ENCODE results near the gene TIMM50. TPM values are rescaled to one million over a fixed set of nuclear protein-coding genes. Genes with fewer than 3 reads are reported as not detected.

The TIMM50 gene
- total and polyA plus RNA-seq, 4 donors: 24.3 to 39.9 (median 30.5) TPM

DNA sequence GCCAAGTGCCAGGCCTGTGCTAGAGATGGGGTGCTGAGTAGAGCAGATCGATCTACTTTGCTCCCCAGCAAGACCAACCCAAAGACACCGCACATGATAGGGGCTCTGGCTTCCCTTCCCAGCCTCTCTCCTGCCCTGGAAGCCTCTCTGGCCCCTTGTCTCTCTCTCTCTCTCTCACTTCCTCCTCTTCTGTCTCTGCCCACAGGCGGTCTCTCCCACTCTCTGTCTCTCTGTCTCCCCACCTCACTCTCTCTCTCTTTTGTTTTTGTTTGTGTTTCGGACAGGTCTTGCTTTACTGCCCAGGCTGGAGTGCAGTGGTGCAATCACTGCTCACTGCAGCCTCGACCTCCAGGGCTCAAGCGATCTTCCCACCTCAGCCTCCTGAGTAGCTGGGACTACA is 35.6 kb downstream of the TIMM50 start (continued):
- TF ChIP-seq, protein P1, sequence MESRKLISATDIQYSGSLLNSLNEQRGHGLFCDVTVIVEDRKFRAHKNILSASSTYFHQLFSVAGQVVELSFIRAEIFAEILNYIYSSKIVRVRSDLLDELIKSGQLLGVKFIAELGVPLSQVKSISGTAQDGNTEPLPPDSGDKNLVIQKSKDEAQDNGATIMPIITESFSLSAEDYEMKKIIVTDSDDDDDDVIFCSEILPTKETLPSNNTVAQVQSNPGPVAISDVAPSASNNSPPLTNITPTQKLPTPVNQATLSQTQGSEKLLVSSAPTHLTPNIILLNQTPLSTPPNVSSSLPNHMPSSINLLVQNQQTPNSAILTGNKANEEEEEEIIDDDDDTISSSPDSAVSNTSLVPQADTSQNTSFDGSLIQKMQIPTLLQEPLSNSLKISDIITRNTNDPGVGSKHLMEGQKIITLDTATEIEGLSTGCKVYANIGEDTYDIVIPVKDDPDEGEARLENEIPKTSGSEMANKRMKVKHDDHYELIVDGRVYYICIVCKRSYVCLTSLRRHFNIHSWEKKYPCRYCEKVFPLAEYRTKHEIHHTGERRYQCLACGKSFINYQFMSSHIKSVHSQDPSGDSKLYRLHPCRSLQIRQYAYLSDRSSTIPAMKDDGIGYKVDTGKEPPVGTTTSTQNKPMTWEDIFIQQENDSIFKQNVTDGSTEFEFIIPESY (IDR thresholded peaks at IDR 0.05): no peak

DNA sequence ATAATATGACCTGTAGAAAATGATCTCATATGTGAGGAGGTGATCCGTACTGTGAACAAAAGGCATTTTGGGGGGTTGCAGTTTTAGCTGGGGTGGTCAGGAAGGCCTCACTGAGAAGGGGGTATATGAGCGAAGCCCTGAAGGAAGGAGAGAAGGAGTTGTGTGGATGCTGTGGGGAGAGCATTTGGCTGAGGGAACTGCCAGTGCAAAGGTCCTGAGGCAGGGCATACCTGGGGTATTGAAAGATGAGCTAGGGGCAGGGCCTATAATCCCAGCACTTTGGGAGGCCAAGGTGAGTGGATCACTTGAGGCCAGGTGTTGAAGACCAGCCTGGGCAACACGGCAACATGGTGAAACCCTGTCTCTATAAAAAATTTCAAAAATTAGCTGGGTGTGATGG is 36.8 kb downstream of the TIMM50 start:
- H3K36me3 ChIP-seq (ENCODE audit: control insufficient read depth in 4 of 4, insufficient read depth in 3 of 4, low read depth in 1 of 4, low read length in 3 of 4): no peaks in the 10 kb centered on the region
- H3K9me3 ChIP-seq (ENCODE audit: control insufficient read depth in 4 of 4, low read length in 3 of 4): peaks cover 0 to 2% (median 0%) of the 10 kb centered on the region in 4 donors
- no peak overlapping the region for H3K9ac ChIP-seq (ENCODE audit: low read depth in 1 of 2, low read length in 2 of 2)
- no peak overlapping the region for H3K27ac ChIP-seq (ENCODE audit: low read depth in 1 of 2, low read length in 2 of 2)
- H3K4me3 ChIP-seq (ENCODE audit: low read depth in 1 of 3, low read length in 3 of 3): no peak overlapping the region
- H3K27me3 ChIP-seq (ENCODE audit: control insufficient read depth in 4 of 4, insufficient read depth in 4 of 4, low read length in 3 of 4): peaks cover 0 to 15% (median 9%) of the 10 kb centered on the region in 4 donors
- 73% methylated on average over 3 of the region's 3 CpGs for WGBS
- H3K4me1 ChIP-seq (ENCODE audit: control insufficient read depth in 4 of 4, insufficient read depth in 4 of 4, low read length in 3 of 4): peaks cover 5 to 12% (median 7%) of the 10 kb centered on the region in 4 donors
- DNase-seq (ENCODE audit: low spot score): no peak
- TF ChIP-seq FOXA1 (IDR thresholded peaks at IDR 0.05) (no peak), RAD21 (IDR thresholded peaks at IDR 0.05) (no peak), EGR1 (IDR thresholded peaks at IDR 0.05; ENCODE audit: low read depth in 2 of 2) (no peak), HNF4A (conservative IDR thresholded peaks at IDR 0.05) (no peak), RXRA (IDR thresholded peaks at IDR 0.05) (no peak), NR2F2 (IDR thresholded peaks at IDR 0.05) (no peak), HNF4G (IDR thresholded peaks at IDR 0.05) (no peak)
- TF ChIP-seq, protein P2, sequence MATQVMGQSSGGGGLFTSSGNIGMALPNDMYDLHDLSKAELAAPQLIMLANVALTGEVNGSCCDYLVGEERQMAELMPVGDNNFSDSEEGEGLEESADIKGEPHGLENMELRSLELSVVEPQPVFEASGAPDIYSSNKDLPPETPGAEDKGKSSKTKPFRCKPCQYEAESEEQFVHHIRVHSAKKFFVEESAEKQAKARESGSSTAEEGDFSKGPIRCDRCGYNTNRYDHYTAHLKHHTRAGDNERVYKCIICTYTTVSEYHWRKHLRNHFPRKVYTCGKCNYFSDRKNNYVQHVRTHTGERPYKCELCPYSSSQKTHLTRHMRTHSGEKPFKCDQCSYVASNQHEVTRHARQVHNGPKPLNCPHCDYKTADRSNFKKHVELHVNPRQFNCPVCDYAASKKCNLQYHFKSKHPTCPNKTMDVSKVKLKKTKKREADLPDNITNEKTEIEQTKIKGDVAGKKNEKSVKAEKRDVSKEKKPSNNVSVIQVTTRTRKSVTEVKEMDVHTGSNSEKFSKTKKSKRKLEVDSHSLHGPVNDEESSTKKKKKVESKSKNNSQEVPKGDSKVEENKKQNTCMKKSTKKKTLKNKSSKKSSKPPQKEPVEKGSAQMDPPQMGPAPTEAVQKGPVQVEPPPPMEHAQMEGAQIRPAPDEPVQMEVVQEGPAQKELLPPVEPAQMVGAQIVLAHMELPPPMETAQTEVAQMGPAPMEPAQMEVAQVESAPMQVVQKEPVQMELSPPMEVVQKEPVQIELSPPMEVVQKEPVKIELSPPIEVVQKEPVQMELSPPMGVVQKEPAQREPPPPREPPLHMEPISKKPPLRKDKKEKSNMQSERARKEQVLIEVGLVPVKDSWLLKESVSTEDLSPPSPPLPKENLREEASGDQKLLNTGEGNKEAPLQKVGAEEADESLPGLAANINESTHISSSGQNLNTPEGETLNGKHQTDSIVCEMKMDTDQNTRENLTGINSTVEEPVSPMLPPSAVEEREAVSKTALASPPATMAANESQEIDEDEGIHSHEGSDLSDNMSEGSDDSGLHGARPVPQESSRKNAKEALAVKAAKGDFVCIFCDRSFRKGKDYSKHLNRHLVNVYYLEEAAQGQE (IDR thresholded peaks at IDR 0.05): no peak
- TF ChIP-seq, protein P3, sequence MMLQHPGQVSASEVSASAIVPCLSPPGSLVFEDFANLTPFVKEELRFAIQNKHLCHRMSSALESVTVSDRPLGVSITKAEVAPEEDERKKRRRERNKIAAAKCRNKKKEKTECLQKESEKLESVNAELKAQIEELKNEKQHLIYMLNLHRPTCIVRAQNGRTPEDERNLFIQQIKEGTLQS (IDR thresholded peaks at IDR 0.05): no peak

DNA sequence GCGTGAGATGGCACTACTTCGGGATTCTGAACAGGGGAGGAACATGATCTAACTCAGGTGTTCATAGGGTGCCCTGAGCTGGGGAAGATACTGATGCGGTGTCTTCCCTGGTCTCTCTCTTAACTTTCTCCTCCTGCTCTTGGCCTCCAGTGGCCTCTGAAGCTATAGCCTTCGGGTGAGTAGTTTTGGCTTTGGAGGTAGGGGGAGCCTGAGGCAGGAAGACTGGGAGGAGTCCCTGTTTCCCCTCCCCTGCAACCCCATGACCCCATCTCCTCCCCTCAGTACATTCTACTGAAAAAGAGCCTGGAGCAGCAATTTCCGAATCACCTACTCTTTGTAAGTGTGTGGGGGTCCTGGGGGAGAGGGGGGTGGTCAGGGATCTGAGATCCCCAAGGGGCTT is 37.8 kb downstream of the TIMM50 start:
- TF ChIP-seq, protein P1 (IDR thresholded peaks at IDR 0.05): no peak
- no peak for TF ChIP-seq HNF4A (conservative IDR thresholded peaks at IDR 0.05)
- TF ChIP-seq, protein P3 (IDR thresholded peaks at IDR 0.05): no peak
- DNase-seq (ENCODE audit: low spot score): no peak
- 70% methylated on average over 5 of the region's 5 CpGs for WGBS

More for the DNA sequence above, 37.8 kb downstream of the TIMM50 start:
- Histone ChIP-seq H3K4me3 (ENCODE audit: low read depth in 1 of 3, low read length in 3 of 3) (no peak overlapping the region), H3K9me3 (ENCODE audit: control insufficient read depth in 4 of 4, low read length in 3 of 4) (no peaks in the 10 kb centered on the region), H3K27me3 (ENCODE audit: control insufficient read depth in 4 of 4, insufficient read depth in 4 of 4, low read length in 3 of 4) (peaks cover 0 to 15% (median 9%) of the 10 kb centered on the region in 4 donors), H3K4me1 (ENCODE audit: control insufficient read depth in 4 of 4, insufficient read depth in 4 of 4, low read length in 3 of 4) (peaks cover 5 to 12% (median 7%) of the 10 kb centered on the region in 4 donors), H3K9ac (ENCODE audit: low read depth in 1 of 2, low read length in 2 of 2) (no peak overlapping the region), H3K27ac (ENCODE audit: low read depth in 1 of 2, low read length in 2 of 2) (no peak overlapping the region), H3K36me3 (ENCODE audit: control insufficient read depth in 4 of 4, insufficient read depth in 3 of 4, low read depth in 1 of 4, low read length in 3 of 4) (no peaks in the 10 kb centered on the region)

Measured in liver (tissue), 9 donors.